B cell (primary cell): ENCODE data around the gene TTC39C. TPM values are rescaled to one million over a fixed set of nuclear protein-coding genes. Genes with fewer than 3 reads are reported as not detected.

Experiments used
- ATAC-seq: fragments of 200-7000 bp; cut with Tn5 transposase; one replicate; pipeline ENCODE4 v1.10.0; 2021; ENCODE audit warnings: low read depth, mild to moderate bottlenecking, moderate number of reproducible peaks, moderate library complexity
- CTCF ChIA-PET: fragments of 350-600 bp; sonication (Branson Sonifier 250); formaldehyde crosslinking; loops from one replicate; lab custom pipeline; 2021; ENCODE audit warnings: antibody characterized with exemption, inconsistent platforms; lab: Charles Lee
- POLR2A ChIA-PET: fragments of 350-600 bp; sonication (Branson Sonifier 250); formaldehyde crosslinking; loops from one replicate; lab custom pipeline; 2021; ENCODE audit warnings: antibody characterized with exemption; lab: Charles Lee
- DNase-seq: peaks from one replicate; pipeline ENCODE4 v3.0.0; 2013
- H2AFZ ChIP-seq: 2 replicates; pipeline ENCODE4 v1.6.1; 2012; ENCODE audit warnings: mild to moderate bottlenecking, low read depth, low read length; ENCODE audit not compliant: insufficient read depth, poor library complexity, severe bottlenecking
- H3K27ac ChIP-seq, 2 donors: 1 replicate in 1 of 2; 2 replicates in 1 of 2; pipeline ENCODE4 v1.5.1; 2012 to 2013; ENCODE audit warnings: low read length in 2 of 2, mild to moderate bottlenecking in 2 of 2, moderate library complexity in 1 of 2
- H3K27me3 ChIP-seq, 4 experiments: fragments of 200-600 bp in 1 of 4; sonication (generic) in 1 of 4; replicated peaks in 1 of 4; 1 replicate in 2 of 4; 2 replicates in 2 of 4; pipeline versions ENCODE4 v1.6.1 to v1.7.0; 2013 to 2016; ENCODE audit warnings: low read length in 3 of 4, mild to moderate bottlenecking in 2 of 4, mixed read lengths in 1 of 4, moderate library complexity in 1 of 4; ENCODE audit not compliant: insufficient read depth in 4 of 4, control insufficient read depth in 3 of 4; ENCODE audit errors: control extremely low read depth in 1 of 4
- H3K36me3 ChIP-seq, 2 experiments: replicated peaks in 1 of 2; 1 replicate in 1 of 2; 2 replicates in 1 of 2; pipeline versions ENCODE4 v1.6.1 to v1.7.1; 2013; ENCODE audit warnings: low read length in 1 of 2; ENCODE audit not compliant: insufficient read depth in 2 of 2, control insufficient read depth in 1 of 2; ENCODE audit errors: control extremely low read depth in 1 of 2, extremely low read depth in 1 of 2
- H3K4me1 ChIP-seq, 2 donors: fragments of 200-600 bp in 1 of 2; sonication (generic) in 1 of 2; 1 replicate in 1 of 2; 2 replicates in 1 of 2; pipeline versions ENCODE4 v1.5.1 to v1.6.1; 2013 to 2017; ENCODE audit warnings: low read length in 2 of 2; ENCODE audit not compliant: control insufficient read depth in 2 of 2, insufficient read depth in 2 of 2
- H3K4me2 ChIP-seq: replicated peaks from 2 replicates; pipeline ENCODE3; 2012; ENCODE audit warnings: mild to moderate bottlenecking, low read depth, low read length; ENCODE audit not compliant: poor library complexity, severe bottlenecking
- H3K4me3 ChIP-seq, 5 experiments: fragments of 200-600 bp in 1 of 5; sonication (generic) in 1 of 5; 1 replicate in 3 of 5; 2 replicates in 2 of 5; pipeline versions ENCODE4 v1.5.1 to v1.7.0; 2011 to 2016; ENCODE audit warnings: low read length in 4 of 5, mild to moderate bottlenecking in 4 of 5, low read depth in 2 of 5, control low read depth in 1 of 5, moderate library complexity in 1 of 5; ENCODE audit not compliant: insufficient read depth in 1 of 5; ENCODE audit errors: control extremely low read depth in 1 of 5, extremely low read depth in 1 of 5
- H3K79me2 ChIP-seq: fragments of 200-600 bp; sonication (generic); one replicate; pipeline ENCODE4 v1.6.0; 2016; ENCODE audit warnings: low read length; ENCODE audit not compliant: control insufficient read depth, insufficient read depth
- H3K9ac ChIP-seq: fragments of 200-600 bp; sonication (generic); 2 replicates; pipeline ENCODE4 v1.6.1; 2017; ENCODE audit warnings: mild to moderate bottlenecking, low read length, moderate library complexity
- H3K9me3 ChIP-seq, 3 donors: one replicate each; pipeline versions ENCODE4 v1.6.1 to v1.7.1; 2013; ENCODE audit warnings: low read length in 2 of 3; ENCODE audit not compliant: control insufficient read depth in 2 of 3, insufficient read depth in 1 of 3; ENCODE audit errors: control extremely low read depth in 1 of 3
- H4K20me1 ChIP-seq: 2 replicates; pipeline ENCODE4 v1.6.0; 2012; ENCODE audit warnings: mild to moderate bottlenecking, low read length; ENCODE audit not compliant: insufficient read depth, control insufficient read depth, poor library complexity, severe bottlenecking
- H3K27ac Mint-ChIP-seq: one replicate; pipeline ENCODE4 v1.8.0; 2021; ENCODE audit warnings: mixed read lengths
- H3K27me3 Mint-ChIP-seq: one replicate; pipeline ENCODE4 v1.8.0; 2021; ENCODE audit warnings: mixed read lengths
- H3K4me1 Mint-ChIP-seq: one replicate; pipeline ENCODE4 v1.8.0; 2021; ENCODE audit warnings: mixed read lengths
- H3K4me3 Mint-ChIP-seq: one replicate; pipeline ENCODE4 v1.8.0; 2021; ENCODE audit warnings: mixed read lengths
- H3K9me3 Mint-ChIP-seq: one replicate; pipeline ENCODE4 v1.8.0; 2022; ENCODE audit warnings: mixed read lengths; ENCODE audit not compliant: insufficient read depth
- CTCF ChIP-seq: fragments of 200-600 bp; IDR thresholded peaks from one replicate; pipeline ENCODE4 v1.8.0; 2022; ENCODE audit warnings: antibody characterized with exemption, mild to moderate bottlenecking
- EZH2 ChIP-seq: IDR thresholded peaks from 2 replicates; pipeline ENCODE4 v1.6.1; 2012; ENCODE audit warnings: borderline replicate concordance, low read depth, mild to moderate bottlenecking, moderate library complexity, low read length; ENCODE audit not compliant: insufficient read depth, poor library complexity, severe bottlenecking
- WGBS: methylation state at CpG from one replicate; pipeline ENCODE4 v1.1.5; 2013; ENCODE audit warnings: missing lambda C conversion rate; ENCODE audit not compliant: insufficient coverage; 5-methylcytosine and 5-hydroxymethylcytosine counted together
- intact Hi-C: fragments of 100-400 bp; cut with micrococcal nuclease; formaldehyde crosslinking; loops from one replicate; pipeline ENCODE4 v1.10.0; 2022
- polyA plus RNA-seq: library from polyadenylated mRNA; depleted of rRNA; stranded (reverse); fragments of >200 nt; gene quantifications from 2 replicates; pipeline ENCODE4 v1.2.3, GENCODE V29; 2012
- total RNA-seq, 2 donors: library from RNA; stranded (reverse); fragments of 120-200 nt in 1 of 2; gene quantifications; 1 replicate in 1 of 2; 2 replicates in 1 of 2; pipeline versions ENCODE4 v1.2.3 to v1.2.4, GENCODE V29; 2013 to 2022

TTC39C gene
- total and polyA plus RNA-seq, 2 donors (not counting 1 experiment from before 2014, with no cell fraction given), result 22.3 to 44.3 TPM

GRCh38 chr18:23992089-23992940, 22.2 kb upstream of the TTC39C start:
- no peak overlapping the region for H3K9ac ChIP-seq
- Mint-ChIP-seq H3K4me3 (no peak overlapping the region), H3K9me3 (no peaks in the 10 kb centered on the region), H3K27ac (no peak overlapping the region), H3K4me1 (peaks cover 7% of the 10 kb centered on the region), H3K27me3 (no peaks in the 10 kb centered on the region)
- no peak overlapping the region for H3K4me2 ChIP-seq
- H3K36me3 ChIP-seq, result no peaks in the 10 kb centered on the region
- H3K27ac ChIP-seq, result no peak overlapping the region
- intact Hi-C loops, result no loop called here
- peaks cover 5% of the 10 kb centered on the region in 2 donors for H3K4me1 ChIP-seq
- ChIA-PET CTCF (no interaction called here), POLR2A (interaction anchor here (1.6 kb wide), 1 partner anchor 11 kb away, joined by 4 read pairs; no protein-coding TSS in a partner anchor)
- TF ChIP-seq EZH2 (no peak), CTCF (no peak)
- H3K27me3 ChIP-seq, result peaks cover 0 to 2% (median 0%) of the 10 kb centered on the region in 4 experiments
- no peaks in the 10 kb centered on the region for H3K9me3 ChIP-seq
- no peak overlapping the region for H2AFZ ChIP-seq
- DNase-seq (no peak), ATAC-seq (no peak)
- WGBS, result 89% methylated on average over 3 of the region's 7 CpGs
- H4K20me1 ChIP-seq, result no peaks in the 10 kb centered on the region
- H3K4me3 ChIP-seq, result no peak overlapping the region
- H3K79me2 ChIP-seq, result no peaks in the 10 kb centered on the region

GRCh38 chr18:23992941-23993280, 21.6 kb upstream of the TTC39C start:
- H3K4me2 ChIP-seq, result no peak overlapping the region
- no peaks in the 10 kb centered on the region for H3K9me3 Mint-ChIP-seq
- DNase-seq (no peak), ATAC-seq (no peak)
- H3K4me3 Mint-ChIP-seq, result no peak overlapping the region
- no peak overlapping the region for H3K9ac ChIP-seq
- no peak overlapping the region for H3K4me3 ChIP-seq
- no peaks in the 10 kb centered on the region for H3K27me3 Mint-ChIP-seq
- peaks cover 0 to 2% (median 0%) of the 10 kb centered on the region in 4 experiments for H3K27me3 ChIP-seq
- no peaks in the 10 kb centered on the region for H3K36me3 ChIP-seq
- ChIA-PET POLR2A (interaction anchor here (1.6 kb wide), 1 partner anchor 12 kb away, joined by 4 read pairs; no protein-coding TSS in a partner anchor), CTCF (no interaction called here)
- no peak for TF ChIP-seq CTCF
- TF ChIP-seq EZH2, result no peak
- intact Hi-C loops, result no loop called here
- H2AFZ ChIP-seq, result no peak overlapping the region
- no CpG with 5 or more reads among the region's 2 CpGs for WGBS
- H3K4me1 Mint-ChIP-seq, result peaks cover 7% of the 10 kb centered on the region
- H3K27ac Mint-ChIP-seq, result no peak overlapping the region
- H3K9me3 ChIP-seq, result no peaks in the 10 kb centered on the region
- peaks cover 5% of the 10 kb centered on the region in 2 donors for H3K4me1 ChIP-seq
- H3K27ac ChIP-seq, result no peak overlapping the region
- H3K79me2 ChIP-seq, result no peaks in the 10 kb centered on the region
- H4K20me1 ChIP-seq, result no peaks in the 10 kb centered on the region
